IPS DF 6.9 (cell line): ENCODE measurements around the gene ISG20L2.
A peak's percentile ranks its signal among the peaks of the same experiment; 100 is the strongest.

Experiments used
- DNase-seq: peaks from one replicate; pipeline ENCODE4 v3.0.0-alpha.2; 2013; ENCODE audit warnings: low read depth, low spot score
- H3K27ac ChIP-seq: one replicate; pipeline ENCODE4 v1.5.1; 2013; ENCODE audit warnings: low read length, control low read depth
- H3K27me3 ChIP-seq: 2 replicates; pipeline ENCODE4 v1.6.1; 2013; ENCODE audit warnings: mild to moderate bottlenecking, low read length; ENCODE audit not compliant: control insufficient read depth, insufficient read depth
- H3K36me3 ChIP-seq: 2 replicates; pipeline ENCODE4 v1.6.1; 2013; ENCODE audit warnings: low read length; ENCODE audit not compliant: control insufficient read depth, insufficient read depth
- H3K4me1 ChIP-seq: 2 replicates; pipeline ENCODE4 v1.6.1; 2013; ENCODE audit warnings: low read length; ENCODE audit not compliant: control insufficient read depth, insufficient read depth
- H3K4me3 ChIP-seq: 2 replicates; pipeline ENCODE4 v1.5.1; 2013; ENCODE audit warnings: mild to moderate bottlenecking, low read length
- H3K9me3 ChIP-seq: 2 replicates; pipeline ENCODE4 v1.6.1; 2013; ENCODE audit warnings: low read length, inconsistent platforms; ENCODE audit not compliant: control insufficient read depth, insufficient read depth
- WGBS: extraction: QIAGEN DNeasy Blood & Tissue Kit; methylation state at CpG from one replicate; pipeline ENCODE4 v1.1.7; 2013; ENCODE audit warnings: mixed read lengths, missing lambda C conversion rate; ENCODE audit not compliant: insufficient read length, insufficient coverage; 5-methylcytosine and 5-hydroxymethylcytosine counted together

The ISG20L2 gene

DNA sequence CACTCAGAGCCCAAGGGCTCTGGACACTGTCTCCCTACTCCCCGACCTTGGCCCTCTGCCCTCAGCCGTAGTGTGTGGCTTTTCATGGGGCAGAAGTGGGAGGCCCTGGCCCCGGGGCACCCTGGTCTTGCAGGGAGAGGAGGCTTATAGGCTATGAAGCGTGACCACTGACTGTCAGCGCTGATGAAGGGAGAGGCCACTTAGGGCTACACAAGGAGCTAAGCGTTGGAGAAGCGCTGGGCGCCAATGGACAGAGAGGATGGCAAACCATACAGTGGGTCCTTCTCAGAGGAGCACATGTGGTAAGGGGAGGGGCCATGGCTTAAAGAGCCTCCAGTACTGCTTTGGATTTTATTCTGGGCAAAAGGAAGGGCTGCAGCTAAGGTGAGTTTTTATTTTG, 31.1 kb downstream of the ISG20L2 start:
- H3K27me3 ChIP-seq = no peaks in the 10 kb centered on the region
- WGBS = no CpG with 5 or more reads among the region's 8 CpGs

DNA sequence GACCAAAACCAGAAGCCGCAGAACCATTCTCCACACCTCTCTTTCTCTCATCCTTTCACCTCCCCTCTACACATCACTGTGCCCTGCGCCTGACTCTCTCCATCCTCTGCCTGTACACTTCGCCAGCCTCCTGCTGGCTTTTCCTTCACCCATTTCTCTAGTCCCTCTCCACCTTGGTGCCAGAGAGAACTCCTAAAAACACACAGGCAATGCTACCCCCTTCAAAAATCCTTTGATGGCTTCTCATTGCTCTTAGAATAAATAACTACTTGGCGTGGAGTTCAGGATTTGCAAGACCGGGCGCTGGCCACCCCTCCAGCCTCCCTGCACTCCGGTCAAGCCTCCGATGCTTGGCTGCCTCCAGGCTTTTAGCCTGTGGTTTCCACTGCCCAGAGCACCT, 31.8 kb downstream of the ISG20L2 start:
- Histone ChIP-seq H3K27me3 (no peaks in the 10 kb centered on the region), H3K4me3 (no peak overlapping the region), H3K36me3 (peaks cover 19% of the 10 kb centered on the region), H3K27ac (no peak overlapping the region), H3K9me3 (no peaks in the 10 kb centered on the region), H3K4me1 (peaks cover 10% of the 10 kb centered on the region)
- WGBS = no CpG with 5 or more reads among the region's 8 CpGs
- DNase-seq = no peak

More for the DNA sequence above, 31.1 kb downstream of the ISG20L2 start:
- Histone ChIP-seq H3K9me3 (no peaks in the 10 kb centered on the region), H3K27ac (no peak overlapping the region), H3K4me3 (no peak overlapping the region), H3K4me1 (peaks cover 10% of the 10 kb centered on the region), H3K36me3 (peaks cover 19% of the 10 kb centered on the region)
- no peak for DNase-seq

DNA sequence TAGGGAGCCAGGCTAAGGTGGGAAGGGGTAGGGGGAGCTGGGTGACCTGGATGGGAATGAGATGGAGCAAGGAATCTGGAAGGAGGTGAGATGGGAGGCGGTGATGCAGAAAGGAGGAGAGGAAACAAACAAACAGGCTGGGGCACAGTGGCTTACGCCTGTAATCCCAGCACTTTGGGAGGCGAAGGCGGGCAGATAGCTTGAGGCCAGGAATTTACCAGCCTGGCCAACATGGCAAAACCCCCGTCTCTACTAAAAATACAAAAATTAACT, 33.9 kb downstream of the ISG20L2 start:
- DNase-seq = no peak
- Histone ChIP-seq H3K36me3 (peaks cover 7% of the 10 kb centered on the region), H3K4me1 (peaks cover 22% of the 10 kb centered on the region), H3K4me3 (no peak overlapping the region), H3K27me3 (no peaks in the 10 kb centered on the region), H3K9me3 (no peaks in the 10 kb centered on the region), H3K27ac (no peak overlapping the region)
- no CpG with 5 or more reads among the region's 5 CpGs for WGBS

DNA sequence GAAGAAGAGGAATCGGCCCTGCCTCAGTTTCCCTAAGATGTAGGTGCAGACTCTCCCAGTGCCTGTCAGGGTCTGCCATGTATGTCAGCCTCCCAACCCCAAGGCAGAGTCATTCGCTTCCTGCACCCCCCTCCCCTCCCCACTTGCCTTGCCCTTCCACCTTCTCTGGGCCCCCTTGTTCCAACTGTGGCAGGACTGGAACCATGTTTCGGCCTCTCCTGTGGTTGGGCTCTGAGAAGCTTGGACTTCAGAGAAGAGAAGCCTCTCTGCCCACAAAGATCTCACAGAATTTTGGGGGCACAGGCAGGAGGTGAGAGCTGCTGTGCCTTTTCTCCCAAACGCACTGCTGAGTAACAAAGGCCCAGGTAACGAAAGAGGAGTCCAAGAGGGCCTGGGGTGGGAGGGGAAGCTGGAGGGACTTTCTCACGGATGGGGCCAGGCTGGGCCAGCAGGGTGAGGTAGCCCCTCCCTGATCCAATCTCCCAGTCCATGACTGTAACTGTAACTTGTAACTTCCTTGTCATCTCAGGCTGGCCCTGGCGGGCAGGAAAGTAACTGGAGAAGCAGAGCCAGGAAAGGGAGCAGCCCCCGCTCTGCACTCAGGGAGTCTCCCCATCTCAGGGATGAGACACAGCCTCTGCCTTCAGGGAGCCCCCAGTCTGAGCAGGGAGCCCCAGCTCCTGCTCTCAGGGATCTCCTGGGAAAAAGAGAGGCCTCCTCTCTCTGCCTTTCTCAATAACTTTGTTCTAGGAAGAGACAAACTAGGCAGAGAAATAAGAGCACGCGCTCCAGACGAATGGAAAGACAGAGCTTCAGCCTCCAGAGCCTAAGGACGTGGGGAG, 34.5 kb downstream of the ISG20L2 start:
- H3K27me3 ChIP-seq = no peaks in the 10 kb centered on the region
- no peak overlapping the region for H3K4me3 ChIP-seq
- no peak overlapping the region for H3K27ac ChIP-seq
- no CpG with 5 or more reads among the region's 12 CpGs for WGBS
- H3K36me3 ChIP-seq = peaks cover 4% of the 10 kb centered on the region
- H3K9me3 ChIP-seq = no peaks in the 10 kb centered on the region
- DNase-seq = no peak
- H3K4me1 ChIP-seq = peaks cover 22% of the 10 kb centered on the region

DNA sequence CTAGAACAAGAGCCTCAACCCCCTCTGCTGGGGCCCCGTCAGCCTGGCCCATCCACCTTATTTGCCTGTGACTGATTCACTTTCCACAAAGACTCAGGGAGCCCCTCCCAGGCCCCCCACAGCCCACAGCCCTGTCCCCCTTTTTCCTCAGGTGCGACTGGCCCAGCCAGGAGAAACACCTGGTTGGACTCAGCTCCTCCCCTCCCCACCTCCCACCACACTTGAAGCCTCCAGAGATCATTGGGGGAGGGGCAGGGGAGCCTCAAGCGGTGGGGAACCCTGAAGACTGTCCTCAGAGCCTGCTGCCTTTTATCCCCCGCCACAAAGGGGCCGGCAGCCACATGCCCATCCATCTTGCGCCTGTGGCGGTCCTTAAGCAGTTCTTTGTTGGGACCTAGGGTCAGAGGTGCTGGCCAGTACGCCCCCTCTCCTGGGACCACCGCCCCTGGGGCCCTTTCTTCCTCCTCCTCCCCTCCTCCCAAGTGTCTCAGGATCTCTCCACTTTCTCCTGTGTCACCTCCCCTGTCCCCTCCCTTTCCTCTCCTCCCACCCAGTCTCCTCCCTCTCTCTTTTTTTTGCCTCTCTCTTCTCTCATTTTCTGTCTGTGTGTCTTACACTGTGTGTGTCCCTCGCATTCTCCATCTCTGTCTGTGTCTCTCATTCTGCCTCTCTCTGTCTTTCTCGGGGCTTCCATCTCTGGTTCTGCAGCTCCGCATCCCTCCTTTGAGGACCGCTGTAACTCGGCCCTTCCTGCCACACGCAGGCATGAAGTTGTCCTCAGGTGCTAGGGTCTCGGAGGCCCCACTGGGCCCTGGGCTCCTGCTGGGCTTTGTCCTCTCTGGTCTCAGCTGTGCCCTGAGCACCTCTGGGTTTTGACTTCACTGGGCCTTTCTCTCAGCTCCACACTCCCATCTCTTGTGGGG, 35.4 kb downstream of the ISG20L2 start:
- H3K36me3 ChIP-seq = no peaks in the 10 kb centered on the region
- no peaks in the 10 kb centered on the region for H3K9me3 ChIP-seq
- H3K27ac ChIP-seq = no peak overlapping the region
- peak; percentile 97 for DNase-seq
- no peak overlapping the region for H3K4me3 ChIP-seq
- WGBS = no CpG with 5 or more reads among the region's 16 CpGs
- H3K27me3 ChIP-seq = no peaks in the 10 kb centered on the region
- peaks cover 22% of the 10 kb centered on the region for H3K4me1 ChIP-seq

DNA sequence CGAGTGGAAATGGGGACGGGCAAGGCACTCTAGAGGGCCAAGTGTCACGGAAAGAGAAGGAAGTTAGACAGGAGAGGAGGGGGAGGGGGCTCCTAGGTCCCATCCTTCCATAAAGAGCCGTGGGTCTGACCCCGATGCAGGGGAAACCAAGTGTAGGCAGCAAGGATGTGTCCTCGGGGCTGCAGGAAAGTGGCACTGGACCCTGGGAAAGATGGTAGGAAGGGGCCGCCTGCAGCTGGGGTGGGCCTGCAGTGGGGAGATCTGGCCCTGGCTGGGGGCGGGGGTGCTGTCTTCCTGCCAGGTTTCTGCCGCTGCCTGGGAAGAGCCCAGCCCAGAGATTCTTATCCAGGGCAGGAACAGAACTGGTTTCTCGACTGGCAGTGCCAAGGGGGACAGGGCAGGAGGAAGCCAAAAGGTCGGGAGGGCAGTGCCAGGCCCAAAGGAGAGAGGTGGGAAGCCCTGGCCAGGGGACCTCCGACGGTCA, 36.1 kb downstream of the ISG20L2 start:
- H3K4me1 ChIP-seq = peaks cover 22% of the 10 kb centered on the region
- H3K27ac ChIP-seq = peak overlapping the region; percentile 14
- DNase-seq = no peak

DNA sequence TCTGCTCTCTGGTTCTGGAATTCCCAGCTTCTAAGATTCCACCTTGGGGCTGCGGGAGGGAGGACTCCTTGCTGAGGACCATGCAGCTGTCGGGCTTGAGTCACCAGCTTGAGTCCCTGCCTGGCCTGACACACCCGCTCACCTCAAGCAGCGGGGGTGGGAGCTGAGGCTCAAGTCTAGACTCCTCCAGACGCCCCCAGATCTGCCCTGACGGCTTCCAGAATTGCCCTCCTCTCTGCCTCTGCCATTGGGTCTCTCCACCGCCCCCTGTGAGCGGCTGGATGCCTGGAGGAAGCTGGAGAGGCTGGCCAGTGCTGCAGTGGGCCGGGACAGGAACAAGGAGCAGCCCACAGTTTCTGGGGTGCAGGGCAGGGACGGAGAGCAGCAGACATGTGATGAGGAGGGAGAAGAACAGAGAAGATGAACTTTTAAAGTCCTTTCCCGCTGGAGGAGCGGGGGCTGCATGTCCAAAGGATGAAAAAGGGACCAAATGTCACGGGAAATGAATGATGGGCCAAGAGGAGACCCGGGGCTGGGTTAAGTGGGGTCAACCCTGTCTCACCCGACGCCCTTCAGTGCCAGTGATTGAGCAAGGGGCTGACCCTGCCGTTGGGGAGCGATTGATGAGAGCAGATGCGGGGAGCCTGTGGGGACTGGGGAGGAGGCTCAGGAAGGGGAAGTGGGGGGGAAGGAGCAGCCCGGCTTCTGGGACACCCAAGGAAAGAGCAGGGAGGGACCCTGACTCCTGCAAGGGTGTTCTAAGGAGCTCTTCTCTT, 36.7 kb downstream of the ISG20L2 start:
- H3K27ac ChIP-seq = no peak overlapping the region
- no peak overlapping the region for H3K4me3 ChIP-seq
- no peaks in the 10 kb centered on the region for H3K36me3 ChIP-seq
- WGBS = no CpG with 5 or more reads among the region's 20 CpGs
- no peaks in the 10 kb centered on the region for H3K9me3 ChIP-seq
- H3K27me3 ChIP-seq = no peaks in the 10 kb centered on the region
- H3K4me1 ChIP-seq = peaks cover 22% of the 10 kb centered on the region
- DNase-seq = no peak

More for the DNA sequence above, 36.1 kb downstream of the ISG20L2 start:
- Histone ChIP-seq H3K9me3 (no peaks in the 10 kb centered on the region), H3K27me3 (no peaks in the 10 kb centered on the region), H3K4me3 (no peak overlapping the region), H3K36me3 (no peaks in the 10 kb centered on the region)
- no CpG with 5 or more reads among the region's 13 CpGs for WGBS

DNA sequence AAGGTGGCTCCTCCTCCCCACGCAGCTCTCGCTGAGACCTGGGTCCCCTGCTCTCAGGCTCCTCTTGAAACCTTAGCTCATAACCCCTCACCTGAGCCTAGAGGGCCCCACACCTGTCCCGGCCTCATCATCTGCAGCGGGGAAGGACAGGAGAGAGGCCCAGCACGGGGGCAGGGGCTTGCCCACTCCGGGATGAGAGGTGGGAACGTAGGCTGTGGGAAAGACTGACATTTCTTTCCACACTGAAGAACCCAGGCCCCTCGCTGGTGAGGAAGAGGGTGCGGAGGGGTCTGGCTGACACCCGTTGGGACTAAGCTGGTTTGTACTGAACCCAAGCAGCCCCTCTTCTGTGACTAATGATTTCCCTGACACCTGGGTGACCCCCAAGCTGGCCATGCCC, 37.4 kb downstream of the ISG20L2 start:
- DNase-seq = no peak
- Histone ChIP-seq H3K9me3 (no peaks in the 10 kb centered on the region), H3K4me1 (peaks cover 22% of the 10 kb centered on the region), H3K4me3 (no peak overlapping the region), H3K36me3 (no peaks in the 10 kb centered on the region), H3K27ac (no peak overlapping the region), H3K27me3 (no peaks in the 10 kb centered on the region)
- WGBS = no CpG with 5 or more reads among the region's 10 CpGs

DNA sequence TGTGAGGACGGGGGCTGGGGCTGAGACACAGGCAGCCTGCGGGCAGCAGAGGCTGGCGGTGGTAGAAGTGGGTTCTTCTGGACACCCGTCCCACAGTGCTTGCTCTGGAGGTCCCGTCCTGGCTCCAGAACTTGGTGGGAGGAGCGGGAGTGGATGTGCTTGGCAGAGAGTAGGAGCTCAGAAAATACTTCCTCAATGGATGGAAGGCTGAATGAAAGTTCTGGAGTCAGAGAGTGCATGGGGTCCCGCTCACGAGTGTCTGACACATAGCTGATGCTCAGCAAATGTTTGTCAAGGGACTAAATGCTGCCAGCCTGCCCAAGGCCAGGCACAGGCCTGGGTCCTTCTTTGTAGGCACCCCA, 37.9 kb downstream of the ISG20L2 start:
- Histone ChIP-seq H3K4me3 (no peak overlapping the region), H3K36me3 (no peaks in the 10 kb centered on the region), H3K9me3 (no peaks in the 10 kb centered on the region), H3K27ac (no peak overlapping the region), H3K27me3 (no peaks in the 10 kb centered on the region), H3K4me1 (peaks cover 22% of the 10 kb centered on the region)
- WGBS = no CpG with 5 or more reads among the region's 8 CpGs
- no peak for DNase-seq
